ENCODE measurements around the gene PRDM16. TPM values are rescaled to one million over a fixed set of nuclear protein-coding genes. Genes with fewer than 3 reads are reported as not detected.

Gene PRDM16
- total and polyA plus RNA-seq, 2 of the 13 experiments (the other 11 are each of a cell fraction or from before 2014, with no cell fraction given), result 0.15 to 0.81 TPM

GRCh38 chr1:3460672-3461131, 391.7 kb downstream of the PRDM16 start (continued):
- no peak for TF ChIP-seq GZF1 (CRISPR knock-in tag; IDR thresholded peaks at IDR 0.05)
- TF ChIP-seq MYNN (CRISPR knock-in tag; IDR thresholded peaks at IDR 0.05; ENCODE audit: low read depth), result no peak
- TF ChIP-seq MXD4 (CRISPR knock-in tag; IDR thresholded peaks at IDR 0.05), result no peak
- TF ChIP-seq ZNF639 (CRISPR knock-in tag; conservative IDR thresholded peaks at IDR 0.05), result no peak
- no peak for TF ChIP-seq ZNF3 (CRISPR knock-in tag; IDR thresholded peaks at IDR 0.05)
- no peak for TF ChIP-seq HIC2 (CRISPR knock-in tag; IDR thresholded peaks at IDR 0.05; ENCODE audit: low read depth)
- TF ChIP-seq HES4 (CRISPR knock-in tag; IDR thresholded peaks at IDR 0.05; ENCODE audit: borderline replicate concordance), result no peak
- no peak for TF ChIP-seq ZNF549 (CRISPR knock-in tag; IDR thresholded peaks at IDR 0.05)
- peak; percentile 72 for TF ChIP-seq FOSL2 (CRISPR knock-in tag; IDR thresholded peaks at IDR 0.05)
- TF ChIP-seq AGO1 (IDR thresholded peaks at IDR 0.05; ENCODE audit: low read depth, low read length, poor library complexity, severe bottlenecking), result no peak
- TF ChIP-seq ZFP36L1 (CRISPR knock-in tag; IDR thresholded peaks at IDR 0.05), result no peak
- no peak for TF ChIP-seq ZNF775 (CRISPR knock-in tag; IDR thresholded peaks at IDR 0.05; ENCODE audit: borderline replicate concordance)
- no peak for TF ChIP-seq ZUFSP (CRISPR knock-in tag; IDR thresholded peaks at IDR 0.05; ENCODE audit: borderline replicate concordance)
- TF ChIP-seq STAT5B (CRISPR knock-in tag; IDR thresholded peaks at IDR 0.05), result no peak
- TF ChIP-seq SMAD9 (CRISPR knock-in tag; IDR thresholded peaks at IDR 0.05), result no peak
- no peak for TF ChIP-seq CBX1 (IDR thresholded peaks at IDR 0.05; ENCODE audit: low read depth)
- TF ChIP-seq TCF7 (IDR thresholded peaks at IDR 0.05; ENCODE audit: low read depth), result no peak
- no peak for TF ChIP-seq MATR3 (CRISPR knock-in tag; IDR thresholded peaks at IDR 0.05)
- TF ChIP-seq ZNF503 (CRISPR knock-in tag; IDR thresholded peaks at IDR 0.05), result no peak
- TF ChIP-seq ATAD3A (CRISPR knock-in tag; IDR thresholded peaks at IDR 0.05), result no peak
- no peak for TF ChIP-seq SIX4 (CRISPR knock-in tag; IDR thresholded peaks at IDR 0.05)
- TF ChIP-seq ZNF652 (CRISPR knock-in tag; IDR thresholded peaks at IDR 0.05; ENCODE audit: borderline replicate concordance, low read depth), result no peak
- TF ChIP-seq ZNF230 (CRISPR knock-in tag; IDR thresholded peaks at IDR 0.05), result no peak; the same call in 1 of the 2 replicates
- no peak for TF ChIP-seq ZNF333 (CRISPR knock-in tag; IDR thresholded peaks at IDR 0.05; ENCODE audit: borderline replicate concordance)
- TF ChIP-seq ZNF510 (CRISPR knock-in tag; IDR thresholded peaks at IDR 0.05; ENCODE audit: low read depth), result no peak
- TF ChIP-seq ZNF607 (CRISPR knock-in tag; IDR thresholded peaks at IDR 0.05; ENCODE audit: borderline replicate concordance), result no peak
- no peak for TF ChIP-seq SMARCE1 (IDR thresholded peaks at IDR 0.05; ENCODE audit: borderline replicate concordance)
